Gastroesophageal sphincter (tissue), 3 donors: ENCODE data around the gene DNM3.

Experiments
- EP300 ChIP-seq: sonication (generic); formaldehyde crosslinking; IDR thresholded peaks from one replicate; pipeline ENCODE4 v1.6.1; 2017; ENCODE audit warnings: antibody characterized with exemption, mild to moderate bottlenecking
- POLR2A ChIP-seq, 2 donors: fragments of 450-650 bp; IDR thresholded peaks; one replicate each; pipeline ENCODE4 v1.6.1; 2017; ENCODE audit warnings: antibody characterized with exemption in 2 of 2, mild to moderate bottlenecking in 2 of 2, moderate library complexity in 1 of 2
- POLR2AphosphoS5 ChIP-seq: sonication (generic); formaldehyde crosslinking; IDR thresholded peaks from one replicate; pipeline ENCODE4 v1.6.1; 2017; ENCODE audit warnings: antibody characterized with exemption
- TF ChIP-seq, protein P1 (sequence below), 4 experiments: fragments of 200-600 bp in 2 of 4; fragments of 450-650 bp in 2 of 4; sonication (generic) in 1 of 4; IDR thresholded peaks; one replicate each; pipeline ENCODE4 v1.5.1; 2017 to 2019; ENCODE audit warnings: antibody characterized with exemption in 4 of 4, mild to moderate bottlenecking in 2 of 4, moderate library complexity in 2 of 4

GRCh38 chr1:171792656-171793369 is 48.5 kb upstream of the DNM3 start:
- TF ChIP-seq, protein P1, sequence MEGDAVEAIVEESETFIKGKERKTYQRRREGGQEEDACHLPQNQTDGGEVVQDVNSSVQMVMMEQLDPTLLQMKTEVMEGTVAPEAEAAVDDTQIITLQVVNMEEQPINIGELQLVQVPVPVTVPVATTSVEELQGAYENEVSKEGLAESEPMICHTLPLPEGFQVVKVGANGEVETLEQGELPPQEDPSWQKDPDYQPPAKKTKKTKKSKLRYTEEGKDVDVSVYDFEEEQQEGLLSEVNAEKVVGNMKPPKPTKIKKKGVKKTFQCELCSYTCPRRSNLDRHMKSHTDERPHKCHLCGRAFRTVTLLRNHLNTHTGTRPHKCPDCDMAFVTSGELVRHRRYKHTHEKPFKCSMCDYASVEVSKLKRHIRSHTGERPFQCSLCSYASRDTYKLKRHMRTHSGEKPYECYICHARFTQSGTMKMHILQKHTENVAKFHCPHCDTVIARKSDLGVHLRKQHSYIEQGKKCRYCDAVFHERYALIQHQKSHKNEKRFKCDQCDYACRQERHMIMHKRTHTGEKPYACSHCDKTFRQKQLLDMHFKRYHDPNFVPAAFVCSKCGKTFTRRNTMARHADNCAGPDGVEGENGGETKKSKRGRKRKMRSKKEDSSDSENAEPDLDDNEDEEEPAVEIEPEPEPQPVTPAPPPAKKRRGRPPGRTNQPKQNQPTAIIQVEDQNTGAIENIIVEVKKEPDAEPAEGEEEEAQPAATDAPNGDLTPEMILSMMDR (IDR thresholded peaks at IDR 0.05), result no peak
- no peak for TF ChIP-seq POLR2A (IDR thresholded peaks at IDR 0.05)
- no peak for TF ChIP-seq POLR2AphosphoS5
- TF ChIP-seq EP300, result no peak
